Measurements from ENCODE around the gene MAP3K3.

DNA sequence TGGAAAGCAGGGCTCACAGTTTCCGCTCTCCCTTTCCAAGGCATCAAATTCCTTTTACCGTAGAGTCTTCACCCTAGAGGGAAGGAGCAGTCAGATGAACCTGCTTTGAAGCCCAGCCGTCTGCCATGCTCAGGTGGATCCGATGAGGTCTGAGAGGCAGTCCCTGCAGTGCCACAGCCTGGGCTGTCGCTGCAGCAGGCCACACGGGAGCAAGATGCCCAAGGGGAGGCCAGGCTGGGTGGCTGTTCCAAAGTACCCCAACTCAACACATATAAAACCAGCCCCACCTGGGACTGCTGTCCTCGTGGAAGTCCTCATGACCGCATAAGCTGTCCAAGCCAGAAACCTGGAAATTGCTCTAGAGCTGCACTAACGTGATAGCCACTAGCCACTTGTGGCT is 82.6 kb downstream of the MAP3K3 start:
- TF ChIP-seq CTCF (IDR thresholded peaks at IDR 0.05) = no peak
- TF ChIP-seq EZH2 (IDR thresholded peaks at IDR 0.05; ENCODE audit: borderline replicate concordance, insufficient read depth, low read depth, low read length, poor library complexity, severe bottlenecking) = no peak
